ENCODE measurements around the gene PMS2. TPM values are rescaled to one million over a fixed set of nuclear protein-coding genes. Genes with fewer than 3 reads are reported as not detected.

The PMS2 gene
- total RNA-seq, 1 experiment from 2014 or later: 27.6 TPM

DNA sequence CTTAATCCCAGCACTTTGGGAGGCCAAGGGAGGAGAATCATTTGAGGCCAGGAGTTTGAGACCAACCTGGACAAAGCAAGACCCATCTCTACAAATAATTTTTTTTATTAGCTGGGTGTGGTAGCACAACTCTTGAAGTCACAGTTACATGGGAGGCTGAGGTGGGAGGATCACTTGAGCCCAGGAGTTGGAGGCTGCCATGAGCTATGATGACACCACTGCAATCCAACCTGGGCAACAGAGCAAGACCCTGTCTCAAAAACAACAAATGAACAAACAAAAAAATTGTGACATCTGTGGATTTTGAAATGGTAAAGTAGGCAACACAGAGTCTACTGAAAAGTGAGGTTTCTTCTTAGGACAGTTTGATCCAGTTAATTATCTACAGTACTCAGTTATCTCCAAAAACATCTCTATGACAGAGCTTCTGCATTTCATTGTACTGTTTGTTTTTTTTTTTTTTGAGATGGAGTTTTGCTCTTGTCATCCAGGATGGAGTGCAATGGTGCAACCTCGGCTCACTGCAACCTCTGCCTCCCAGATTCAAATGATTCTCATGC is 19.0 kb upstream of the PMS2 start:
- ATAC-seq (no peak), DNase-seq (ENCODE audit: low read depth, low spot score) (no peak)
- H3K4me2 ChIP-seq (ENCODE audit: low read length): no peak overlapping the region
- TF ChIP-seq POLR2A (IDR thresholded peaks at IDR 0.05; ENCODE audit: borderline replicate concordance, extremely low read depth, insufficient read depth, insufficient read length): no peak
- TF ChIP-seq POLR2AphosphoS5 (IDR thresholded peaks at IDR 0.05; ENCODE audit: low read depth, low read length): no peak
- TF ChIP-seq YY1 (IDR thresholded peaks at IDR 0.05; ENCODE audit: extremely low read depth, insufficient replicate concordance, low read depth, low read length): no peak
- TF ChIP-seq, protein P1, sequence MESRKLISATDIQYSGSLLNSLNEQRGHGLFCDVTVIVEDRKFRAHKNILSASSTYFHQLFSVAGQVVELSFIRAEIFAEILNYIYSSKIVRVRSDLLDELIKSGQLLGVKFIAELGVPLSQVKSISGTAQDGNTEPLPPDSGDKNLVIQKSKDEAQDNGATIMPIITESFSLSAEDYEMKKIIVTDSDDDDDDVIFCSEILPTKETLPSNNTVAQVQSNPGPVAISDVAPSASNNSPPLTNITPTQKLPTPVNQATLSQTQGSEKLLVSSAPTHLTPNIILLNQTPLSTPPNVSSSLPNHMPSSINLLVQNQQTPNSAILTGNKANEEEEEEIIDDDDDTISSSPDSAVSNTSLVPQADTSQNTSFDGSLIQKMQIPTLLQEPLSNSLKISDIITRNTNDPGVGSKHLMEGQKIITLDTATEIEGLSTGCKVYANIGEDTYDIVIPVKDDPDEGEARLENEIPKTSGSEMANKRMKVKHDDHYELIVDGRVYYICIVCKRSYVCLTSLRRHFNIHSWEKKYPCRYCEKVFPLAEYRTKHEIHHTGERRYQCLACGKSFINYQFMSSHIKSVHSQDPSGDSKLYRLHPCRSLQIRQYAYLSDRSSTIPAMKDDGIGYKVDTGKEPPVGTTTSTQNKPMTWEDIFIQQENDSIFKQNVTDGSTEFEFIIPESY (IDR thresholded peaks at IDR 0.05; ENCODE audit: extremely low read depth, insufficient replicate concordance, low read length): no peak
- no peak for TF ChIP-seq EZH2 (IDR thresholded peaks at IDR 0.05)
- TF ChIP-seq, protein P2, sequence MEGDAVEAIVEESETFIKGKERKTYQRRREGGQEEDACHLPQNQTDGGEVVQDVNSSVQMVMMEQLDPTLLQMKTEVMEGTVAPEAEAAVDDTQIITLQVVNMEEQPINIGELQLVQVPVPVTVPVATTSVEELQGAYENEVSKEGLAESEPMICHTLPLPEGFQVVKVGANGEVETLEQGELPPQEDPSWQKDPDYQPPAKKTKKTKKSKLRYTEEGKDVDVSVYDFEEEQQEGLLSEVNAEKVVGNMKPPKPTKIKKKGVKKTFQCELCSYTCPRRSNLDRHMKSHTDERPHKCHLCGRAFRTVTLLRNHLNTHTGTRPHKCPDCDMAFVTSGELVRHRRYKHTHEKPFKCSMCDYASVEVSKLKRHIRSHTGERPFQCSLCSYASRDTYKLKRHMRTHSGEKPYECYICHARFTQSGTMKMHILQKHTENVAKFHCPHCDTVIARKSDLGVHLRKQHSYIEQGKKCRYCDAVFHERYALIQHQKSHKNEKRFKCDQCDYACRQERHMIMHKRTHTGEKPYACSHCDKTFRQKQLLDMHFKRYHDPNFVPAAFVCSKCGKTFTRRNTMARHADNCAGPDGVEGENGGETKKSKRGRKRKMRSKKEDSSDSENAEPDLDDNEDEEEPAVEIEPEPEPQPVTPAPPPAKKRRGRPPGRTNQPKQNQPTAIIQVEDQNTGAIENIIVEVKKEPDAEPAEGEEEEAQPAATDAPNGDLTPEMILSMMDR (IDR thresholded peaks at IDR 0.05 in 2 of 3, conservative IDR thresholded peaks at IDR 0.05 in 1 of 3; ENCODE audit: borderline replicate concordance in 1 of 3, insufficient read depth in 1 of 3, low read depth in 2 of 3, low read length in 2 of 3): no peak
- no peak for TF ChIP-seq ZNF274 (IDR thresholded peaks at IDR 0.05; ENCODE audit: low read depth, low read length)
- no peak for TF ChIP-seq SP1 (IDR thresholded peaks at IDR 0.05; ENCODE audit: low read depth)
- TF ChIP-seq RAD21 (IDR thresholded peaks at IDR 0.05; ENCODE audit: low read depth): no peak
- no peak for TF ChIP-seq SIN3A (IDR thresholded peaks at IDR 0.05; ENCODE audit: low read depth)
- TF ChIP-seq JUND (IDR thresholded peaks at IDR 0.05): no peak
- TF ChIP-seq CBX3 (IDR thresholded peaks at IDR 0.05; ENCODE audit: low read depth): no peak
- TF ChIP-seq, protein P3, sequence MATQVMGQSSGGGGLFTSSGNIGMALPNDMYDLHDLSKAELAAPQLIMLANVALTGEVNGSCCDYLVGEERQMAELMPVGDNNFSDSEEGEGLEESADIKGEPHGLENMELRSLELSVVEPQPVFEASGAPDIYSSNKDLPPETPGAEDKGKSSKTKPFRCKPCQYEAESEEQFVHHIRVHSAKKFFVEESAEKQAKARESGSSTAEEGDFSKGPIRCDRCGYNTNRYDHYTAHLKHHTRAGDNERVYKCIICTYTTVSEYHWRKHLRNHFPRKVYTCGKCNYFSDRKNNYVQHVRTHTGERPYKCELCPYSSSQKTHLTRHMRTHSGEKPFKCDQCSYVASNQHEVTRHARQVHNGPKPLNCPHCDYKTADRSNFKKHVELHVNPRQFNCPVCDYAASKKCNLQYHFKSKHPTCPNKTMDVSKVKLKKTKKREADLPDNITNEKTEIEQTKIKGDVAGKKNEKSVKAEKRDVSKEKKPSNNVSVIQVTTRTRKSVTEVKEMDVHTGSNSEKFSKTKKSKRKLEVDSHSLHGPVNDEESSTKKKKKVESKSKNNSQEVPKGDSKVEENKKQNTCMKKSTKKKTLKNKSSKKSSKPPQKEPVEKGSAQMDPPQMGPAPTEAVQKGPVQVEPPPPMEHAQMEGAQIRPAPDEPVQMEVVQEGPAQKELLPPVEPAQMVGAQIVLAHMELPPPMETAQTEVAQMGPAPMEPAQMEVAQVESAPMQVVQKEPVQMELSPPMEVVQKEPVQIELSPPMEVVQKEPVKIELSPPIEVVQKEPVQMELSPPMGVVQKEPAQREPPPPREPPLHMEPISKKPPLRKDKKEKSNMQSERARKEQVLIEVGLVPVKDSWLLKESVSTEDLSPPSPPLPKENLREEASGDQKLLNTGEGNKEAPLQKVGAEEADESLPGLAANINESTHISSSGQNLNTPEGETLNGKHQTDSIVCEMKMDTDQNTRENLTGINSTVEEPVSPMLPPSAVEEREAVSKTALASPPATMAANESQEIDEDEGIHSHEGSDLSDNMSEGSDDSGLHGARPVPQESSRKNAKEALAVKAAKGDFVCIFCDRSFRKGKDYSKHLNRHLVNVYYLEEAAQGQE (IDR thresholded peaks at IDR 0.05; ENCODE audit: low read depth): no peak
- TF ChIP-seq, protein P4, sequence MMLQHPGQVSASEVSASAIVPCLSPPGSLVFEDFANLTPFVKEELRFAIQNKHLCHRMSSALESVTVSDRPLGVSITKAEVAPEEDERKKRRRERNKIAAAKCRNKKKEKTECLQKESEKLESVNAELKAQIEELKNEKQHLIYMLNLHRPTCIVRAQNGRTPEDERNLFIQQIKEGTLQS (IDR thresholded peaks at IDR 0.05): no peak
- TF ChIP-seq, protein P5, sequence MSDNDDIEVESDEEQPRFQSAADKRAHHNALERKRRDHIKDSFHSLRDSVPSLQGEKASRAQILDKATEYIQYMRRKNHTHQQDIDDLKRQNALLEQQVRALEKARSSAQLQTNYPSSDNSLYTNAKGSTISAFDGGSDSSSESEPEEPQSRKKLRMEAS (IDR thresholded peaks at IDR 0.05): no peak
- TF ChIP-seq ZFX (IDR thresholded peaks at IDR 0.05): no peak
- BruUV-seq (replicated peaks): no TSS peak
- intact Hi-C loops (cut with micrococcal nuclease): no loop called here
- no peak overlapping the region for H3K9ac ChIP-seq (ENCODE audit: low read length)
- no peak overlapping the region for H3K4me3 ChIP-seq (replicated peaks in 1 of 2; ENCODE audit: low read depth in 1 of 2, low read length in 2 of 2)
- peaks cover 0 to 11% of the 10 kb centered on the region in 2 experiments; a peak in 2 of 4 replicates for H3K4me1 ChIP-seq (ENCODE audit: control insufficient read depth in 1 of 2, insufficient read depth in 2 of 2, low read length in 2 of 2)
- H3K27me3 ChIP-seq (ENCODE audit: insufficient read depth, low read length): no peaks in the 10 kb centered on the region
- H3K27ac ChIP-seq (ENCODE audit: low read depth, low read length): no peak overlapping the region
- no peaks in the 10 kb centered on the region for H3K9me2 ChIP-seq (ENCODE audit: insufficient read depth)
- peaks cover 33 to 55% of the 10 kb centered on the region in 2 experiments for H3K36me3 ChIP-seq (ENCODE audit: control insufficient read depth in 1 of 2, insufficient read depth in 2 of 2, low read length in 2 of 2)
- H3K9me3 ChIP-seq (ENCODE audit: control insufficient read depth in 1 of 2, insufficient read depth in 1 of 2, low read depth in 1 of 2, low read length in 2 of 2): no peaks in the 10 kb centered on the region
- no peak overlapping the region for H2AFZ ChIP-seq (ENCODE audit: low read depth, low read length, poor library complexity, severe bottlenecking)
- H3K79me2 ChIP-seq (ENCODE audit: insufficient read depth, low read length): peaks cover 25% of the 10 kb centered on the region
- ChIA-PET RAD21 (ENCODE audit: low non-redundant PET in 1 of 2, low total read pairs in 2 of 2, uncharacterized antibody in 2 of 2, unreplicated experiment in 2 of 2) (interaction anchor here in 1 of 2 experiments (0.7 kb wide), 1 partner anchor 12 kb away, joined by 3 read pairs; no protein-coding TSS in a partner anchor), POLR2A (no interaction called here), CTCF (interaction anchor here (0.7 to 1.0 kb wide), 2 partner anchors 30 to 322 kb away, joined by 3 read pairs; no protein-coding TSS in a partner anchor)
- H4K20me1 ChIP-seq (ENCODE audit: insufficient read depth): no peaks in the 10 kb centered on the region
